ENCODE results near the gene LDLRAP1.
"Not testable (repeated sequence)": the region's sequence is repeated elsewhere in the genome, so short reads cannot be mapped to it uniquely, and the experiment has no call there.

The LDLRAP1 gene

GRCh38 chr1:25603779-25604538 lies 60.6 kb downstream of the LDLRAP1 start:
- H3K36me3 Mint-ChIP-seq; H3K27me3 Mint-ChIP-seq; H3K4me1 Mint-ChIP-seq (ENCODE audit: low read depth): not testable (repeated sequence)

GRCh38 chr1:25607123-25607522 lies 63.7 kb downstream of the LDLRAP1 start:
- Mint-ChIP-seq H3K4me3 (no peak overlapping the region), H3K27ac (no peak overlapping the region), H3K36me3 (no peaks in the 10 kb centered on the region), H3K9me3 (ENCODE audit: low read depth) (no peaks in the 10 kb centered on the region), H3K4me1 (ENCODE audit: low read depth) (peaks cover 20% of the 10 kb centered on the region), H3K27me3 (no peaks in the 10 kb centered on the region)

More at GRCh38 chr1:25603779-25604538, 60.6 kb downstream of the LDLRAP1 start:
- H3K9me3 Mint-ChIP-seq (ENCODE audit: low read depth); H3K4me3 Mint-ChIP-seq; H3K27ac Mint-ChIP-seq: not testable (repeated sequence)

GRCh38 chr1:25608488-25609178 lies 65.2 kb downstream of the LDLRAP1 start:
- no peak overlapping the region for H3K27ac Mint-ChIP-seq
- H3K9me3 Mint-ChIP-seq (ENCODE audit: low read depth), result no peaks in the 10 kb centered on the region
- peak overlapping the region; percentile 10 for H3K4me3 Mint-ChIP-seq
- no peaks in the 10 kb centered on the region for H3K36me3 Mint-ChIP-seq
- peaks cover 20% of the 10 kb centered on the region for H3K4me1 Mint-ChIP-seq (ENCODE audit: low read depth)
- H3K27me3 Mint-ChIP-seq, result no peaks in the 10 kb centered on the region

- Mint-ChIP-seq H3K27ac (no peak overlapping the region), H3K4me1 (ENCODE audit: low read depth) (peaks cover 28% of the 10 kb centered on the region), H3K9me3 (ENCODE audit: low read depth) (no peaks in the 10 kb centered on the region), H3K36me3 (no peaks in the 10 kb centered on the region), H3K27me3 (no peaks in the 10 kb centered on the region), H3K4me3 (no peak overlapping the region)
Observed at GRCh38 chr1:25609921-25610320, 66.5 kb downstream of the LDLRAP1 start.

GRCh38 chr1:25610822-25611630 lies 67.6 kb downstream of the LDLRAP1 start:
- Mint-ChIP-seq H3K9me3 (ENCODE audit: low read depth) (no peaks in the 10 kb centered on the region), H3K27ac (no peak overlapping the region), H3K4me1 (ENCODE audit: low read depth) (peaks cover 38% of the 10 kb centered on the region), H3K36me3 (no peaks in the 10 kb centered on the region), H3K27me3 (no peaks in the 10 kb centered on the region), H3K4me3 (no peak overlapping the region)

GRCh38 chr1:25611843-25612242 lies 68.4 kb downstream of the LDLRAP1 start:
- H3K4me3 Mint-ChIP-seq, result no peak overlapping the region
- no peak overlapping the region for H3K27ac Mint-ChIP-seq
- H3K9me3 Mint-ChIP-seq (ENCODE audit: low read depth), result no peaks in the 10 kb centered on the region
- H3K36me3 Mint-ChIP-seq, result no peaks in the 10 kb centered on the region
- H3K4me1 Mint-ChIP-seq (ENCODE audit: low read depth), result peaks cover 38% of the 10 kb centered on the region
- no peaks in the 10 kb centered on the region for H3K27me3 Mint-ChIP-seq

- Mint-ChIP-seq H3K27me3 (no peaks in the 10 kb centered on the region), H3K4me3 (no peak overlapping the region), H3K9me3 (ENCODE audit: low read depth) (no peaks in the 10 kb centered on the region), H3K36me3 (no peaks in the 10 kb centered on the region), H3K4me1 (ENCODE audit: low read depth) (peaks cover 35% of the 10 kb centered on the region), H3K27ac (no peak overlapping the region)
Observed at GRCh38 chr1:25612421-25612820, 69.0 kb downstream of the LDLRAP1 start.

GRCh38 chr1:25613091-25613490 lies 69.7 kb downstream of the LDLRAP1 start:
- H3K4me3 Mint-ChIP-seq, result no peak overlapping the region
- H3K4me1 Mint-ChIP-seq (ENCODE audit: low read depth), result peaks cover 35% of the 10 kb centered on the region
- no peak overlapping the region for H3K27ac Mint-ChIP-seq
- H3K27me3 Mint-ChIP-seq, result no peaks in the 10 kb centered on the region
- H3K9me3 Mint-ChIP-seq (ENCODE audit: low read depth), result no peaks in the 10 kb centered on the region
- no peaks in the 10 kb centered on the region for H3K36me3 Mint-ChIP-seq

GRCh38 chr1:25614501-25615171 lies 71.2 kb downstream of the LDLRAP1 start:
- Mint-ChIP-seq H3K36me3 (no peaks in the 10 kb centered on the region), H3K4me3 (peak overlapping the region; percentile 51), H3K27me3 (no peaks in the 10 kb centered on the region), H3K9me3 (ENCODE audit: low read depth) (no peaks in the 10 kb centered on the region), H3K27ac (peak overlapping the region; percentile 28), H3K4me1 (ENCODE audit: low read depth) (peaks cover 43% of the 10 kb centered on the region)

- peak overlapping the region; percentile 51 for H3K4me3 Mint-ChIP-seq
- peaks cover 48% of the 10 kb centered on the region for H3K4me1 Mint-ChIP-seq (ENCODE audit: low read depth)
Observed at GRCh38 chr1:25615172-25615541, 71.8 kb downstream of the LDLRAP1 start.

GRCh38 chr1:25615563-25616094 lies 72.2 kb downstream of the LDLRAP1 start:
- Mint-ChIP-seq H3K36me3 (no peaks in the 10 kb centered on the region), H3K4me1 (ENCODE audit: low read depth) (peaks cover 50% of the 10 kb centered on the region), H3K4me3 (peak overlapping the region; percentile 51), H3K9me3 (ENCODE audit: low read depth) (no peaks in the 10 kb centered on the region), H3K27ac (peak overlapping the region; percentile 35), H3K27me3 (no peaks in the 10 kb centered on the region)

More at GRCh38 chr1:25615172-25615541, 71.8 kb downstream of the LDLRAP1 start:
- Mint-ChIP-seq H3K9me3 (ENCODE audit: low read depth) (no peaks in the 10 kb centered on the region), H3K27me3 (no peaks in the 10 kb centered on the region), H3K27ac (no peak overlapping the region), H3K36me3 (no peaks in the 10 kb centered on the region)

- Mint-ChIP-seq H3K27ac (peak within 1 kb of the TSS; percentile 35), H3K4me1 (ENCODE audit: low read depth) (peaks cover 54% of the 10 kb centered on the region), H3K36me3 (no peaks in the 10 kb centered on the region), H3K27me3 (no peaks in the 10 kb centered on the region), H3K9me3 (ENCODE audit: low read depth) (no peaks in the 10 kb centered on the region), H3K4me3 (peak within 1 kb of the TSS; percentile 58)
Observed at GRCh38 chr1:25616095-25616986, 72.9 kb downstream of the LDLRAP1 start, which contains the start of gene MAN1C1. Gene MAN1C1, plus strand, starts transcription at chr1:25616791. Its CDS starts 1,007 bp downstream, at chr1:25617798.

- no peaks in the 10 kb centered on the region for H3K36me3 Mint-ChIP-seq
- no peaks in the 10 kb centered on the region for H3K9me3 Mint-ChIP-seq (ENCODE audit: low read depth)
- peak overlapping the region; percentile 33 for H3K4me3 Mint-ChIP-seq
- H3K4me1 Mint-ChIP-seq (ENCODE audit: low read depth), result peaks cover 59% of the 10 kb centered on the region
- H3K27me3 Mint-ChIP-seq, result no peaks in the 10 kb centered on the region
- no peak overlapping the region for H3K27ac Mint-ChIP-seq
Observed at GRCh38 chr1:25616987-25617624, 73.7 kb downstream of the LDLRAP1 start.

Data from activated naive CD8-positive, alpha-beta T cell (primary cell).